Measurements from ENCODE around the gene NDOR1. TPM values are rescaled to one million over a fixed set of nuclear protein-coding genes. Genes with fewer than 3 reads are reported as not detected.
A peak's percentile ranks its signal among the peaks of the same experiment; 100 is the strongest.

NDOR1 gene
- total RNA-seq, 6 donors from 2014 or later: 7.7 to 54.5 (median 18.5) TPM

DNA sequence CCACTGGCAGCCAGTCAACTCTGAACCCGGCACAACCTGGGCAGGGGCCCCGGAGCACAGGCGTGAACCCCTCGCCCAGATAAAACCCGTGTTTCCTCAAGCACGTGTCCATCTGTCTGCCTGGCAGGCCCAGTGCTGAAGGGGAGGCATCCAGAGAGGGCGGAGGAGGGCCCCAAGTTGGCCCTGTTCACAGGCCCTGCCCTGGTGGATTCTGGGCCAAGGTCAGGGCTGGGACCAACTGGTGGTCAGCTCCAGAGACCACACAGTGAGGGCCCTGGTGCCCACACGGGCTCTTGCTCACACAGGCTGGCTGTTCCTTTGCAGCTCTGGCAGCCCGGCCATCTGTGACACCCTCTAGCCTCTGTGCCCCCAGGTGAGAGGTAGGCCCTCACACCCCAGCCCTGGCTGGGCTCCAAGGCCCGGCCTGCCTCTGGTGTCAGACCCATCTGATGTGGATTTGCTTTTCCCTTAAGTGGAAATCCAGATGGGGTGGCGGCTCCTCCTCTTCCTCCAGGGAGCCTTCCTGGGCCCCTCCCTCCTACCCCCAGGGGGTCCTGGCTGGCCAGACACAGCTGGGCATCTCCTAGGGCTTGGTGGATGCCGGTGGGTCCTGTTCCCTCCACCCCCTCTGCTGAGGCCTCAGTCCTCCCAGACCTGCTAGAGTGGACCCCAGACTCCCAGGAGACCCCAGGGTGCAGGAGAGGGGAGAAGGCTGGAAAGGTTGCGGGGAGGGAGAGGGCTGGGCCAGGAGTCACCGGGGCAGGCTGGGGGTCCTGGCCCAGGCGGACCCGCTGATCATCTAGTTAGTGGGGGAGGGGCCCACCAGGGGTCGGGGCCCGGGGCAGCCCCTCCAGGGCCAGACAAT, 45.1 kb downstream of the NDOR1 start:
- H3K4me1 ChIP-seq: peaks cover 8 to 24% (median 13%) of the 10 kb centered on the region in 4 donors
- no peak overlapping the region for H3K27ac ChIP-seq
- no peaks in the 10 kb centered on the region for H3K9me3 ChIP-seq
- H3K36me3 ChIP-seq: no peaks in the 10 kb centered on the region
- H3K4me3 ChIP-seq: no peak overlapping the region
- no peaks in the 10 kb centered on the region for H3K27me3 ChIP-seq
- DNase-seq (peak in 1 of 2 donors; percentile 66), ATAC-seq (ENCODE audit: low FRiP score in 2 of 2) (no peak)
- WGBS, 2 donors: 60 to 85% methylated on average over 2 to 15 of the region's 18 CpGs
- TF ChIP-seq EP300 (IDR thresholded peaks at IDR 0.05): no peak

DNA sequence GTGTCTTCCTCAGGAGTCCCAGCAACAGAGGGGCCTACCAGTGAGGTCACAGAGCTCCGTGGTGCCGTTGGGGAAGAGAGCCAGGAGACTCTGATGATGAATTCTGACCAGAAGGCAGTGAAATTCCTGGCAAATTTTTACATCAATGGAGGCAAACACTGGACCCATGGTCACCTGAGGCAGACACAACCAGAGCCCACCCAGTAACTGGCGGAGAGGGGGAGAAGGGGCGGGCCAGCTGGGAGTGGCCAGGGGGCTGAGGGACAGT, 45.6 kb downstream of the NDOR1 start, which contains the start of gene STPG3:
STPG3 (plus strand) TSS at position 93 of the 268 bp plus-strand sequence; CDS start at position 94, 1 bp downstream.
- no peaks in the 10 kb centered on the region for H3K27me3 ChIP-seq
- TF ChIP-seq EP300 (IDR thresholded peaks at IDR 0.05): no peak
- TF ChIP-seq, protein P1, sequence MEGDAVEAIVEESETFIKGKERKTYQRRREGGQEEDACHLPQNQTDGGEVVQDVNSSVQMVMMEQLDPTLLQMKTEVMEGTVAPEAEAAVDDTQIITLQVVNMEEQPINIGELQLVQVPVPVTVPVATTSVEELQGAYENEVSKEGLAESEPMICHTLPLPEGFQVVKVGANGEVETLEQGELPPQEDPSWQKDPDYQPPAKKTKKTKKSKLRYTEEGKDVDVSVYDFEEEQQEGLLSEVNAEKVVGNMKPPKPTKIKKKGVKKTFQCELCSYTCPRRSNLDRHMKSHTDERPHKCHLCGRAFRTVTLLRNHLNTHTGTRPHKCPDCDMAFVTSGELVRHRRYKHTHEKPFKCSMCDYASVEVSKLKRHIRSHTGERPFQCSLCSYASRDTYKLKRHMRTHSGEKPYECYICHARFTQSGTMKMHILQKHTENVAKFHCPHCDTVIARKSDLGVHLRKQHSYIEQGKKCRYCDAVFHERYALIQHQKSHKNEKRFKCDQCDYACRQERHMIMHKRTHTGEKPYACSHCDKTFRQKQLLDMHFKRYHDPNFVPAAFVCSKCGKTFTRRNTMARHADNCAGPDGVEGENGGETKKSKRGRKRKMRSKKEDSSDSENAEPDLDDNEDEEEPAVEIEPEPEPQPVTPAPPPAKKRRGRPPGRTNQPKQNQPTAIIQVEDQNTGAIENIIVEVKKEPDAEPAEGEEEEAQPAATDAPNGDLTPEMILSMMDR (IDR thresholded peaks at IDR 0.05): no peak
- H3K27ac ChIP-seq: no peak within 1 kb of the TSS
- H3K4me1 ChIP-seq: peaks cover 12 to 29% (median 18%) of the 10 kb centered on the region in 4 donors
- ATAC-seq (ENCODE audit: low FRiP score in 2 of 2) (no peak), DNase-seq (no peak)
- no peaks in the 10 kb centered on the region for H3K36me3 ChIP-seq
- WGBS, 2 donors: 83 to 86% methylated on average over 3 to 4 of the region's 4 CpGs
- no peak within 1 kb of the TSS for H3K4me3 ChIP-seq
- no peaks in the 10 kb centered on the region for H3K9me3 ChIP-seq

DNA sequence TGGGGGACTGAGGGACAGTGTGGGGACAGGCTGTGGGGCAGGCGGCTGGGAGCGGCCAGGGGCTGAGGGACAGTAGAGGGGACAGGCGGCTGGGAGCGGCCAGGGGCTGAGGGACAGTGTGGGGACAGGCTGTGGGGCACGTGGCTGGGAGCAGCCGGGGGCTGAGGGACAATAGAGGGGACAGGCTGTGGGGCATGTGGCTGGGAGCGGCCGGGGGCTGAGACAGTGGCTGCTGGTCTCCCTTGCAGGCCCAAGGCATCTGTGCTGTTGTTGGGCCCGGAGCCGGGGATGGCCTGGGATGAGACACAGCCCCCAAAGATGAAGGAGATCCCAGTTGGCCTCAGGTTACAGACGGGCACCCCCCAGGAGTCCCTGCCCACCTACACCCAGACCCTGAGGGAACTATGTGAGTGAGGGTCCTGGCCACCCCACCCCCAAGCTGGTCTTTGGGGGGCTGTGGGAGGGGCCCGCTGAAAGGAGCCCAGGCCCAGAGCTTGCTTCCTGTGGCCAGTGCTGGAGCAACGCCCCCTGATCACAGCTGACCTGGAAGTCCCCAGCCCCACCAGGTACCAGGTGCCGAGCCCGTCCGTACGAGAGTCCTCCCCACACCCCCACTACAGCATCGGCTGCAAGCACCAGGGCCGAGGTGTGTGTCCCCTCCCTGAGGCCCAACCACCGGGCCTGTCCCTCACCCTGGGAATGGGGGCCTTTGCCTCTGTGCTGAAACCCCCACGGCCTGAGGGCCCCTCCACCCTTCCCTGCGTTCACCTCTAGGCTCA, 46.2 kb downstream of the NDOR1 start:
- Histone ChIP-seq H3K27me3 (no peaks in the 10 kb centered on the region), H3K36me3 (peaks cover 0 to 5% (median 3%) of the 10 kb centered on the region in 4 donors), H3K4me1 (peaks cover 18 to 35% (median 24%) of the 10 kb centered on the region in 4 donors), H3K4me3 (no peak overlapping the region), H3K27ac (no peak overlapping the region), H3K9me3 (no peaks in the 10 kb centered on the region)
- TF ChIP-seq POLR2A (IDR thresholded peaks at IDR 0.05) (no peak), EP300 (IDR thresholded peaks at IDR 0.05) (no peak), POLR2AphosphoS5 (IDR thresholded peaks at IDR 0.05) (no peak)
- TF ChIP-seq, protein P1 (IDR thresholded peaks at IDR 0.05): no peak
- DNase-seq (peak in 1 of 2 donors; percentile 74), ATAC-seq (ENCODE audit: low FRiP score in 2 of 2) (no peak)
- WGBS, 2 donors: 88 to 92% methylated on average over 11 to 22 of the region's 22 CpGs

DNA sequence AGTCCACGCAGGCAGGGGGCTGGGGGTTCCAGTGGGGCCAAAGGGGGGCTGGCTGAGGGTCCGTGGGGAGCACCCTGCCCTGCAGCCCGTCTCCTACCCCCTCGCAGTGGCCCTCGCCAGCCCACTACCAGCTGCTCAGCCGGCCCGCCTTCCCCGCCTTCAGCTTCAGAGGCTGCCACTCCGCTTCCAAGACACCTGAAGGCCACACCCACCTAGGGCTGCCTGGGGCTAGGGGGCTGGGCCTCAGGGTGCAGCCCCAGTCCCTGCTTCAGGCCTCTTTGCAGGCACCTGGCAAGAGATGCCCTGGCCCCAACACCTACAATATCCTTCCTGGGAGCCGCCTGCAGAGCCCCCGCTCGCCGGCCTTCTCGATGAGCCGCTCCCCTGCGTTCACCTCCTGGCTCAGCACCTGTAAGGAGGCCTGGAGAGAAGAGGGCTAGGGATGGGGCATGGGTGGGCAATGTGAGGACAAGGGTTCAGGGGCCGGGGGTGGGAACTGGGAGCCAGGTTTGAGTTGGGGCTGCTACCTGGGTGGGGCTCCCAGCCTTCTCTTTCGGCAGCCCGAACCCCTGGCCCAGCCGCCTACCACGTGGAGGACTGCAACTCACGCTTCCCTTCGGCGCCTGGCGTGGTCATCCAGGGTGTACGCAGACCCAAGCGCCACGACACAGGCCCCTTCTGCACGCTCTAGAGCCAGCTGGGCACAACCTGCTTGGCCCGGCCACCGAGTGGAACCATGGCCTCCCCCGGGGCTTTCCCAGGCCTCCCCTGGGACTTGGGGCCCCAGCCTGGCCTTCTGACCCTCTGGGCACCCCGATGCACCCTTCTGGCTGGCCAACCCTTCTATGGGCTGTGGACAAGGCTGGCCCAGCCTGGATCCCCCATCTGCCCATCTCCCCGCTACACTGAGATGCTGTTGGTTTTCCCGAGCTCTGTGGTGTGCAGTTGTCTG, 47.3 kb downstream of the NDOR1 start:
- 91 to 98% methylated on average over 17 to 33 of the region's 35 CpGs for WGBS, 2 donors
- no peak for ATAC-seq (ENCODE audit: low FRiP score in 2 of 2)

More for the DNA sequence above, 47.3 kb downstream of the NDOR1 start:
- Histone ChIP-seq H3K4me3 (no peak overlapping the region), H3K9me3 (no peaks in the 10 kb centered on the region), H3K4me1 (peaks cover 23 to 34% (median 25%) of the 10 kb centered on the region in 4 donors), H3K36me3 (peaks cover 0 to 14% (median 9%) of the 10 kb centered on the region in 4 donors), H3K27ac (no peak overlapping the region), H3K27me3 (no peaks in the 10 kb centered on the region)
- DNase-seq: peak in 1 of 2 donors; percentile 80
- TF ChIP-seq EP300 (IDR thresholded peaks at IDR 0.05): no peak
- no peak for TF ChIP-seq POLR2AphosphoS5 (IDR thresholded peaks at IDR 0.05)
- TF ChIP-seq POLR2A (IDR thresholded peaks at IDR 0.05): no peak
- TF ChIP-seq, protein P1 (IDR thresholded peaks at IDR 0.05): no peak
